K562 (cell line): ENCODE data around the gene OR51T1. TPM values are rescaled to one million over a fixed set of nuclear protein-coding genes. Genes with fewer than 3 reads are reported as not detected.
A peak's percentile ranks its signal among the peaks of the same experiment; 100 is the strongest.

Experiments
- ATAC-seq: fragments of 200-7000 bp; cut with Tn5 transposase; 3 replicates; pipeline ENCODE4 v1.9.1; 2020; ENCODE audit warnings: moderate library complexity
- Bru-seq: library from RNA; stranded (reverse); fragments of 400-500 nt; gene quantifications from one replicate; lab custom pipeline; 2021; lab: Mats Ljungman, UMichigan
- BruChase-seq, 2 experiments: library from RNA; stranded (reverse); fragments of 400-500 nt; gene quantifications; one replicate each; lab custom pipeline; 2021; lab: Mats Ljungman, UMichigan
- BruUV-seq: library from RNA; stranded (reverse); fragments of 400-500 nt; replicated peaks from 2 replicates; lab custom pipeline; 2021; lab: Mats Ljungman, UMichigan
- CTCF ChIA-PET: fragments of 300-600 bp; formaldehyde crosslinking; extraction: SDS; loops from one replicate; lab custom pipeline; 2021; ENCODE audit warnings: low intra/inter-chr PET ratio; lab: Yijun Ruan, JAX
- POLR2A ChIA-PET: fragments of 300-600, 350-650 bp; sonication (Branson Sonifier 250); formaldehyde crosslinking; extraction: SDS; loops from one replicate; lab custom pipeline; 2021; ENCODE audit warnings: antibody characterized with exemption, inconsistent platforms; lab: Yijun Ruan, JAX
- DNase-seq, 4 experiments: peaks; one replicate each; pipeline versions ENCODE4 v3.0.0 to v3.0.0-alpha.2; 2011 to 2018; ENCODE audit warnings: low spot score in 3 of 4, mixed read lengths in 3 of 4; ENCODE audit errors: extremely low read depth in 1 of 4
- FAIRE-seq: peaks from 2 replicates; lab custom pipeline; 2011; peaks lifted over from hg19 to GRCh38; lab: Jason Lieb, UNC
- H2AFZ ChIP-seq: 2 replicates; pipeline ENCODE4 v1.6.0; 2011; ENCODE audit warnings: low read depth, low read length, control low read depth, inconsistent platforms
- H3K27ac ChIP-seq: fragments of 200-600 bp; 3 replicates; pipeline ENCODE4 v1.8.0; 2011; ENCODE audit warnings: low read depth, mild to moderate bottlenecking, control low read depth, inconsistent platforms, low read length, moderate library complexity, mixed read lengths; ENCODE audit errors: extremely low read depth
- H3K27me3 ChIP-seq, 2 experiments: fragments of 300-600 bp in 1 of 2; 2 replicates in 1 of 2; 3 replicates in 1 of 2; pipeline versions ENCODE4 v1.6.0 to v1.8.0; 2011; ENCODE audit warnings: inconsistent platforms in 2 of 2, low read length in 2 of 2, mild to moderate bottlenecking in 1 of 2, mixed read lengths in 1 of 2, moderate library complexity in 1 of 2; ENCODE audit not compliant: control insufficient read depth in 2 of 2, insufficient read depth in 2 of 2
- H3K36me3 ChIP-seq: fragments of 300-600 bp; 3 replicates; pipeline ENCODE4 v1.8.0; 2011; ENCODE audit warnings: mild to moderate bottlenecking, low read length, inconsistent platforms; ENCODE audit not compliant: control insufficient read depth, insufficient read depth
- H3K4me1 ChIP-seq, 2 experiments: fragments of 200-600 bp in 1 of 2; replicated peaks in 1 of 2; 2 replicates in 1 of 2; 3 replicates in 1 of 2; pipeline versions ENCODE4 v1.5.1 to v1.8.0; 2011; ENCODE audit warnings: inconsistent platforms in 2 of 2, low read length in 2 of 2, mild to moderate bottlenecking in 1 of 2, mixed read lengths in 1 of 2, moderate library complexity in 1 of 2; ENCODE audit not compliant: control insufficient read depth in 2 of 2, insufficient read depth in 2 of 2
- H3K4me2 ChIP-seq: 2 replicates; pipeline ENCODE4 v1.6.1; 2011; ENCODE audit warnings: low read length, control low read depth, inconsistent platforms, mixed read lengths; ENCODE audit not compliant: insufficient read depth
- H3K4me3 ChIP-seq: fragments of 200-600 bp; sonication (generic), shearing (Covaris generic); 2 replicates; pipeline ENCODE4 v1.5.1; 2016; ENCODE audit warnings: control low read depth, inconsistent platforms
- H3K79me2 ChIP-seq: fragments of 200-600 bp; 3 replicates; pipeline ENCODE4 v1.8.0; 2011; ENCODE audit warnings: low read length, inconsistent platforms; ENCODE audit not compliant: control insufficient read depth, insufficient read depth
- H3K9ac ChIP-seq, 2 experiments: 2 replicates each; pipeline versions ENCODE4 v1.6.0 to v1.6.1; 2011; ENCODE audit warnings: low read depth in 2 of 2, low read length in 2 of 2, control low read depth in 1 of 2, inconsistent platforms in 1 of 2, mild to moderate bottlenecking in 1 of 2, mixed read lengths in 1 of 2; ENCODE audit not compliant: insufficient read depth in 1 of 2
- H3K9me1 ChIP-seq: one replicate; pipeline ENCODE4 v1.6.0; 2011; ENCODE audit warnings: inconsistent platforms, mild to moderate bottlenecking, low read length, moderate library complexity; ENCODE audit not compliant: control insufficient read depth, insufficient read depth
- H3K9me3 ChIP-seq: replicated peaks from 2 replicates; pipeline ENCODE4 v1.5.1; 2011; ENCODE audit warnings: low read depth, low read length, inconsistent platforms; ENCODE audit not compliant: control insufficient read depth, insufficient read depth
- H4K20me1 ChIP-seq: replicated peaks from 2 replicates; pipeline ENCODE4 v1.6.1; 2011; ENCODE audit warnings: low read length, inconsistent platforms, mixed read lengths; ENCODE audit not compliant: control insufficient read depth, insufficient read depth
- ARID1B ChIP-seq: fragments of 450-650 bp; IDR thresholded peaks from 2 replicates; pipeline ENCODE4 v1.6.1; 2016; ENCODE audit warnings: antibody characterized with exemption, mild to moderate bottlenecking, inconsistent platforms
- ASH1L ChIP-seq: fragments of 450-650 bp; IDR thresholded peaks from 2 replicates; pipeline ENCODE4 v1.6.1; 2018; ENCODE audit warnings: borderline replicate concordance, mild to moderate bottlenecking, low read depth; ENCODE audit not compliant: partially characterized antibody
- ATF4 ChIP-seq: fragments of 450-650 bp; formaldehyde crosslinking; IDR thresholded peaks from 2 replicates; pipeline ENCODE4 v1.4.0; 2022; ENCODE audit warnings: mild to moderate bottlenecking, moderate library complexity
- BRCA1 ChIP-seq, 2 experiments: fragments of 450-650 bp in 1 of 2; sonication (generic) in 1 of 2; formaldehyde crosslinking in 1 of 2; IDR thresholded peaks; 2 replicates each; pipeline versions ENCODE4 v1.5.0 to v1.6.1; 2017 to 2020; ENCODE audit warnings: mild to moderate bottlenecking in 1 of 2, missing genetic modification reagents in 1 of 2
- CBFA2T2 ChIP-seq: fragments of 450-650 bp; conservative IDR thresholded peaks from 2 replicates; pipeline ENCODE4 v1.6.1; 2017; ENCODE audit warnings: mild to moderate bottlenecking
- DEAF1 ChIP-seq: fragments of 450-650 bp; formaldehyde crosslinking; IDR thresholded peaks from 2 replicates; pipeline ENCODE4 v1.4.0; 2020; ENCODE audit warnings: mild to moderate bottlenecking, moderate library complexity
- ETS2 ChIP-seq: IDR thresholded peaks from 2 replicates; pipeline ENCODE4 v1.6.1; 2016; ENCODE audit warnings: borderline replicate concordance, missing genetic modification characterization, mild to moderate bottlenecking, moderate library complexity, missing compliant biosample characterization; ENCODE audit not compliant: poor library complexity, severe bottlenecking
- GATA2 ChIP-seq: sonication (generic); formaldehyde crosslinking; IDR thresholded peaks from 2 replicates; pipeline ENCODE4 v1.4.0; 2020; ENCODE audit warnings: mild to moderate bottlenecking, missing genetic modification reagents
- HMBOX1 ChIP-seq: sonication (generic); IDR thresholded peaks from 2 replicates; pipeline ENCODE4 v1.6.1; 2016
- MTA2 ChIP-seq: fragments of 450-650 bp; IDR thresholded peaks from 2 replicates; pipeline ENCODE4 v1.6.1; 2016; ENCODE audit warnings: low read depth
- NCOR1 ChIP-seq: fragments of 450-650 bp; IDR thresholded peaks from 2 replicates; pipeline ENCODE4 v1.6.1; 2016; ENCODE audit warnings: mild to moderate bottlenecking, moderate library complexity
- NR2C1 ChIP-seq, 2 experiments: fragments of 450-650 bp; IDR thresholded peaks; 2 replicates each; pipeline ENCODE4 v1.6.1; 2017; ENCODE audit warnings: mild to moderate bottlenecking in 2 of 2, antibody characterized with exemption in 1 of 2, inconsistent platforms in 1 of 2, missing compliant biosample characterization in 1 of 2, missing genetic modification characterization in 1 of 2
- POLR2AphosphoS5 ChIP-seq: IDR thresholded peaks from 2 replicates; pipeline ENCODE4 v1.6.1; 2011; ENCODE audit warnings: mild to moderate bottlenecking, low read depth, low read length, moderate library complexity; ENCODE audit not compliant: control insufficient read depth, insufficient read depth
- STAT5A ChIP-seq: IDR thresholded peaks from 2 replicates; pipeline ENCODE4 v1.6.1; 2012; ENCODE audit warnings: low read length, inconsistent platforms, borderline replicate concordance
- WGBS: fragments of 100-300 bp; shearing (Covaris generic); methylation state at CpG from one replicate; pipeline ENCODE4 v1.1.6; 2016; ENCODE audit warnings: low coverage, mixed read lengths; ENCODE audit not compliant: insufficient coverage; ENCODE audit errors: missing lambda C conversion rate; 5-methylcytosine and 5-hydroxymethylcytosine counted together
- in situ Hi-C: fragments of 300-500 bp; cut with MboI; formaldehyde crosslinking; loops from 4 replicates; pipeline ENCODE4 v1.15.0; 2018; ENCODE audit warnings: inconsistent platforms, mixed read lengths
- intact Hi-C: fragments of 100-400 bp; cut with micrococcal nuclease; formaldehyde crosslinking; loops from 2 replicates; pipeline ENCODE4 v1.14.2; 2022
- long read RNA-seq, 3 experiments: library from polyadenylated mRNA in 2 of 3; library from RNA in 1 of 3; unstranded in 2 of 3; stranded (forward) in 1 of 3; transcript quantifications; one replicate each; pipeline ENCODE4 v2.0.0, GENCODE V29; 2019 to 2022
- polyA minus RNA-seq, 3 experiments: library from RNA; depleted of rRNA, polyadenylated mRNA; stranded (reverse); fragments of >200 nt; gene quantifications; 2 replicates each; pipeline ENCODE4 v1.2.3, GENCODE V29; 2011
- polyA plus RNA-seq, 8 experiments: library from polyadenylated mRNA; depleted of rRNA in 4 of 8; stranded (reverse) in 5 of 8; unstranded in 3 of 8; fragments of >200 nt; fragmentation: Nextera tagmentation in 2 of 8; fragmentation: Illumina TruSeq in 1 of 8; extraction: Ambion mirVana in 2 of 8; extraction: Trizol in 1 of 8; gene quantifications; 2 replicates each; pipeline versions ENCODE4 v1.2.1 to v1.2.3, GENCODE V29; 2011 to 2014; ENCODE audit warnings: inconsistent platforms in 1 of 8, missing spikeins in 1 of 8
- total RNA-seq, 7 experiments: library from RNA; depleted of rRNA in 6 of 7; stranded (reverse); fragments of >200 nt in 6 of 7; fragmentation: Illumina TruSeq in 2 of 7; extraction: Trizol in 2 of 7; gene quantifications; 2 replicates each; pipeline versions ENCODE4 v1.2.1 to v1.2.3, GENCODE V29; 2011 to 2021; ENCODE audit warnings: low replicate concordance in 1 of 7

Gene OR51T1
- not detected in 2 replicates for total RNA-seq (2011; cell fraction: chromatin; rRNA removed; ENCODE audit: low replicate concordance)
- total RNA-seq (2011; cell fraction: nucleolus; rRNA removed) = not detected in 2 replicates
- not detected in 2 replicates for total RNA-seq (2011; cell fraction: nucleoplasm; rRNA removed)
- total RNA-seq (2014; rRNA removed) = not detected in 2 replicates
- total RNA-seq (2014; rRNA removed; fragmentation: Illumina TruSeq; extraction: Trizol) = not detected in 2 replicates
- total RNA-seq (2015; rRNA removed; fragmentation: Illumina TruSeq; extraction: Trizol) = not detected in 2 replicates
- not detected in 2 replicates for total RNA-seq (2021)
- polyA plus RNA-seq (2011; rRNA removed) = not detected in 2 replicates
- polyA plus RNA-seq (2011; cell fraction: cytosol; rRNA removed) = not detected in 2 replicates
- polyA plus RNA-seq (2011; cell fraction: nucleus; rRNA removed) = not detected in 2 replicates
- not detected in 2 replicates for polyA plus RNA-seq (2012)
- not detected in 2 replicates for polyA plus RNA-seq (2014; fragmentation: Illumina TruSeq; extraction: Trizol)
- not detected for polyA plus RNA-seq (2014; fragmentation: Nextera tagmentation; extraction: Ambion mirVana)
- polyA plus RNA-seq (2014; rRNA removed) = not detected in 2 replicates
- polyA minus RNA-seq (2011; rRNA and poly(A)+ RNA removed) = not detected in 2 replicates
- polyA minus RNA-seq (2011; cell fraction: cytosol; rRNA and poly(A)+ RNA removed) = not detected in 2 replicates
- not detected in 2 replicates for polyA minus RNA-seq (2011; cell fraction: nucleus; rRNA and poly(A)+ RNA removed)
- not detected for Bru-seq, nascent RNA
- BruChase-seq, experiment 1, labeled RNA remaining after a 2-hour chase = not detected
- BruChase-seq, experiment 2, labeled RNA remaining after a 6-hour chase = not detected
- long read RNA-seq, experiment 1 = 0 reads
- long read RNA-seq, experiment 2 = 0 reads
- long read RNA-seq, experiment 3 = 0 reads

GRCh38 chr11:4881860-4882500 lies at the start of gene OR51T1:
Gene OR51T1, plus strand, starts transcription at chr11:4881900. Its CDS starts 0 bp downstream, at chr11:4881900.
- peak within 1 kb of the TSS; percentile 74 for H3K4me2 ChIP-seq
- H4K20me1 ChIP-seq = no peaks in the 10 kb centered on the region
- H3K27ac ChIP-seq = peak within 1 kb of the TSS; percentile 62
- BruUV-seq = no TSS peak
- H3K79me2 ChIP-seq = no peaks in the 10 kb centered on the region
- in situ Hi-C loops (no loop called here), intact Hi-C loops (no loop called here)
- peaks cover 4 to 14% of the 10 kb centered on the region in 2 experiments; a peak in 3 of 5 replicates for H3K4me1 ChIP-seq
- POLR2A ChIA-PET = interaction anchor here (1.1 to 1.6 kb wide), 2 partner anchors 9 kb away, joined by 3 to 6 read pairs; no protein-coding TSS in a partner anchor
- WGBS = 3% methylated on average over 8 of the region's 8 CpGs
- CTCF ChIA-PET = no interaction called here
- H3K36me3 ChIP-seq = no peaks in the 10 kb centered on the region
- H3K9me3 ChIP-seq = no peaks in the 10 kb centered on the region
- H3K27me3 ChIP-seq = no peaks in the 10 kb centered on the region
- ATAC-seq (peak; percentile 92), FAIRE-seq (peak; percentile 99), DNase-seq (peak; percentile 32 to 66 (median 52))
- peak within 1 kb of the TSS; percentile 60 for H2AFZ ChIP-seq
- no peaks in the 10 kb centered on the region for H3K9me1 ChIP-seq
- H3K9ac ChIP-seq = 0 out of 4 replicates have a peak within 1 kb of the TSS, but pooled peaks of 1 of the 2 experiments have one; percentile 24
- H3K4me3 ChIP-seq = no peak within 1 kb of the TSS
- TF ChIP-seq GATA2 (CRISPR knock-in tag) = peak; percentile 33; the same call in 1 of the 2 replicates
- TF ChIP-seq NCOR1 = peak; percentile 63
- no peak for TF ChIP-seq ASH1L
- peak; percentile 25; the same call in 1 of the 2 replicates for TF ChIP-seq POLR2AphosphoS5
- peak; percentile 50 for TF ChIP-seq CBFA2T2
- TF ChIP-seq MTA2 = peak; percentile 58
- TF ChIP-seq BRCA1 (IDR thresholded peaks at IDR 0.05) = no peak
- no peak for TF ChIP-seq BRCA1 (CRISPR knock-in tag; IDR thresholded peaks at IDR 0.05)
- no peak for TF ChIP-seq DEAF1
- TF ChIP-seq HMBOX1 = peak; percentile 92
- no peak for TF ChIP-seq ATF4
- peak; percentile 29; the same call in 1 of the 2 replicates for TF ChIP-seq NR2C1 (IDR thresholded peaks at IDR 0.05)
- peak; percentile 56; the same call in 1 of the 2 replicates for TF ChIP-seq NR2C1 (tag; IDR thresholded peaks at IDR 0.05)
- peak; percentile 48; the same call in 1 of the 2 replicates for TF ChIP-seq STAT5A
- peak; percentile 79 for TF ChIP-seq ARID1B
- no peak for TF ChIP-seq ETS2
